Activated CD4-positive, alpha-beta T cell treated with anti-CD3 and anti-CD28 coated beads for 36 hours (primary cell): Measurements from ENCODE around the gene LDLRAD4. TPM values are rescaled to one million over a fixed set of nuclear protein-coding genes. Genes with fewer than 3 reads are reported as not detected.
A peak's percentile ranks its signal among the peaks of the same experiment; 100 is the strongest.

Source experiments
- ATAC-seq: fragments of 200-7000 bp; cut with Tn5 transposase; one replicate; pipeline ENCODE4 v1.10.0; 2021; ENCODE audit warnings: mild to moderate bottlenecking, moderate library complexity
- CTCF ChIA-PET: fragments of 350-600 bp; sonication (Branson Sonifier 250); formaldehyde crosslinking; loops from one replicate; lab custom pipeline; 2021; ENCODE audit warnings: antibody characterized with exemption; lab: Charles Lee
- POLR2A ChIA-PET: fragments of 350-600 bp; sonication (Branson Sonifier 250); formaldehyde crosslinking; loops from one replicate; lab custom pipeline; 2021; ENCODE audit warnings: antibody characterized with exemption, inconsistent platforms; lab: Charles Lee
- DNase-seq: peaks from one replicate; pipeline ENCODE4 v3.0.0-alpha.2; 2020
- H3K27ac Mint-ChIP-seq: one replicate; pipeline ENCODE4 v1.8.0; 2021; ENCODE audit warnings: mixed read lengths
- H3K27me3 Mint-ChIP-seq: one replicate; pipeline ENCODE4 v1.8.0; 2021; ENCODE audit warnings: mixed read lengths
- H3K36me3 Mint-ChIP-seq: one replicate; pipeline ENCODE4 v1.8.0; 2021; ENCODE audit warnings: low read depth, mixed read lengths
- H3K4me1 Mint-ChIP-seq: one replicate; pipeline ENCODE4 v1.8.0; 2021; ENCODE audit warnings: mixed read lengths
- H3K4me3 Mint-ChIP-seq: one replicate; pipeline ENCODE4 v1.8.0; 2021; ENCODE audit warnings: mild to moderate bottlenecking, moderate library complexity, mixed read lengths
- H3K9me3 Mint-ChIP-seq: one replicate; pipeline ENCODE4 v1.8.0; 2021; ENCODE audit warnings: low read depth, mixed read lengths
- intact Hi-C, 2 experiments: fragments of 100-400 bp; cut with DNase I in 1 of 2; cut with micrococcal nuclease in 1 of 2; formaldehyde crosslinking; loops; one replicate each; pipeline versions ENCODE4 v1.14.2 to v1.15.1; 2022 to 2024; cut with DNase I, micrococcal nuclease
- total RNA-seq, 2 experiments: library from RNA; stranded (reverse); gene quantifications; one replicate each; pipeline ENCODE4 v1.2.3, GENCODE V29; 2021

Gene LDLRAD4
- total RNA-seq, 2 experiments from 2014 or later: 29.3 to 32.2 TPM

DNA sequence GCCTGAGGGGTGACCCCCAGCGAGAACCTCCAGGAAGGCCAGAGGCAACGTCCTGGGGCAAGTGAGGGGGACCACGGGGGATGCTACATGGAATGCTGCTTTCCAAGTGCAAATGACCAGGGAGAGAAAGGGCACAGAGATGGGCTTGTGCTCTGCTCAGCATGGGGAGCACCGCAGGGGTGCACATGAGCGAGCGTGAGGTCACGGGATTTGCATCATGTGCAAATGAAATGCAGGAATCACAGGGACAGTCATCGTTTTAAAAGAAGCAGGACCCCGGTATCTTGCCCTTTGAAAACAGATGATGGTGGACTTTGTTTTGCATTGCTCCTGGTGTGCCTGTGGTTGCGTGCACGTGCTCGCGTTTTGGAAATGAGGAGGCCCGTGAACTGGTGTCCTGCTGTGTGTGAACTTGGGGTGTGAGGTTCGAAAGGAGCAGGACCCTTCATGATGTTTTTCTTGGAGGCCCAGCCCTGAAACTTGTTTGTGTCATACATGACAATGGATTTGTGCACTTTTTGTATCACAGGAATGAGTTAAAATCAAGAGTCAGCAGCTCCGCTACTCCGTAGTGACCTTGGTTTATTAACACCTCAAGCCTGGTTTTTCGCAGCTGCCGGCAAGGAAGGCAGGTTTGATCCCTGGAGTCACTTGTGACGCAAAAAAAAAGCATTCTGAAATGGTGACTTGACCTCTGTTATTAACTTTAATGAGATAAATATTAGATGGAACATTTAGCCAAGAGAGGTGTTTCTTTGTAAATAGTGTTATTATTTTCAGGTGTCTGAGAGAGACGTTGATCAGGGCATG lies 234.5 kb downstream of the LDLRAD4 start:
- CTCF ChIA-PET: interaction anchor here (0.6 to 0.7 kb wide), 2 partner anchors 172 to 240 kb away, joined by 3 read pairs; no protein-coding TSS in a partner anchor
- Mint-ChIP-seq H3K27me3 (no peaks in the 10 kb centered on the region), H3K4me3 (no peak overlapping the region), H3K36me3 (peaks cover 5% of the 10 kb centered on the region), H3K9me3 (no peaks in the 10 kb centered on the region), H3K4me1 (peaks cover 38% of the 10 kb centered on the region), H3K27ac (no peak overlapping the region)
- ATAC-seq (no peak), DNase-seq (no peak)
- intact Hi-C loops: no loop called here
- POLR2A ChIA-PET: no interaction called here

- ChIA-PET CTCF (interaction anchor here (0.6 kb wide), 1 partner anchor 240 kb away, joined by 3 read pairs; no protein-coding TSS in a partner anchor), POLR2A (no interaction called here)
- intact Hi-C loops: no loop called here
These were observed 235.2 kb downstream of the LDLRAD4 start for GRCh38 chr18:13453714-13454113.

DNA sequence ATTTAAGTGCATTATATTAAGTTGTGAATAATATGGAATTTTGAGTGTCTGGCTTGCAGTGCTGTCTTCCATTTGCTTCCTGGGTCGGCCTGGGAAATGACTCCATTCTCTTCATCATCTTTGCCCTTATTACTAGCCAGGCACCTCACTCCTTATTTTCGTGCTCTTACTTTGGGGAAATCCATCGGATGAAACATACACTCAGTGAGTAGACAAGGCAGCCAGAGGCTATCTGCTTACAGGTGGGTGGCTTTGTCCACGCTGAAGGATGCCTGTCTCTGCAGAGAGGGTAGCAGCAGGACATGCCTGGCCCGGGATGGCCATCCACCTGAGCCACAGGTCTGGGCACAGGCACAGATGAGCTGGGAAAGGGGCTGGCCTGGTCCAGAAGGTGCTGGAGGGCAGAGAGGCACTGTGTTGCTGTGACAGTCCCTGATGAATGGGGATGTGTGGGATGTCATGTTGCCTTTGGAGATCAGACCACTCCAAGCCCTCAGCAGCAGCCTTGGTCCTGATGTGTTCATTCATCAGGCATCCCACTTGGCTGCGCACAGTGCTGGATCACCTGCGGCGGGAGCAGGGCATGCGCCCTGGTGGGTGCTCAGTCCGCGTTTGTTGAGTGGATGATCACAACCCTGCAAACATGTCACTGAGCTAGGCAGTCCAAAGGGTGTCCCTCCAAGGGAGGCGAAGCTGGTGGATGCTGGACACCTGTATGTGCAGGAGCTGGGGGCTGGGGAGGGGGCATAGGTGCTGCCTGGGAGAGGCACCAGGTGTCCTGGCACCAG lies 236.0 kb downstream of the LDLRAD4 start:
- CTCF ChIA-PET: no interaction called here

More at GRCh38 chr18:13453714-13454113, 235.2 kb downstream of the LDLRAD4 start:
- H3K27me3 Mint-ChIP-seq: no peaks in the 10 kb centered on the region
- no peak overlapping the region for H3K4me3 Mint-ChIP-seq
- ATAC-seq: no peak
- no peak for DNase-seq
- H3K27ac Mint-ChIP-seq: no peak overlapping the region
- peaks cover 5% of the 10 kb centered on the region for H3K36me3 Mint-ChIP-seq
- H3K4me1 Mint-ChIP-seq: peaks cover 35% of the 10 kb centered on the region
- H3K9me3 Mint-ChIP-seq: no peaks in the 10 kb centered on the region

DNA sequence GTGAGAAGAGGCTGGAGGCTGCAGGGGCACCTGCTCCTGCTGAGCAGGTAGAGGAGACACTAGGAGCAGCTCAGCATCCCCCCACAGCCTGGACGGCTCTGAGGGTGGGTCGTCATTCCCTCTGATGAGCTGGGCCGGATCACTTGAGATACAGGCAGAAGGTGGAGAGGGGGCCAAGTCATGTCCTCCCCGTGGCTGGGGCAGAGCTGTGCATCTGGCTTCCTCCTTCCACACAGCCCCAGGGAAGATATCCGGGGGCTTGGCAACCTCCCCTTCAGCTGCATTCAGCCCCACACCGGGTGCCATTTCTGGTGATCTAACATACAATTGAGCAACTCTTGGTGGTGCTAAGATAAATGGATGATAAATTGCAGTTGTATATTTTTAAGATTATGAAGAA lies 236.9 kb downstream of the LDLRAD4 start:
- intact Hi-C loops: loop anchor here in 1 of 2 experiments (5.0 kb wide), 2 partner anchors 188 to 238 kb away; partner anchors contain the start of gene LDLRAD4

More for the DNA sequence above, 236.0 kb downstream of the LDLRAD4 start:
- no peaks in the 10 kb centered on the region for H3K27me3 Mint-ChIP-seq
- H3K4me1 Mint-ChIP-seq: peaks cover 35% of the 10 kb centered on the region
- no peaks in the 10 kb centered on the region for H3K9me3 Mint-ChIP-seq
- DNase-seq (no peak), ATAC-seq (no peak)
- intact Hi-C loops: loop anchor here in 1 of 2 experiments (5.0 kb wide), 2 partner anchors 187 to 237 kb away; partner anchors contain the start of gene LDLRAD4
- H3K27ac Mint-ChIP-seq: no peak overlapping the region
- POLR2A ChIA-PET: no interaction called here
- H3K36me3 Mint-ChIP-seq: peaks cover 5% of the 10 kb centered on the region
- H3K4me3 Mint-ChIP-seq: no peak overlapping the region

GRCh38 chr18:13455960-13456481 lies 237.5 kb downstream of the LDLRAD4 start:
- DNase-seq (peak; percentile 73), ATAC-seq (peak; percentile 83)
- H3K36me3 Mint-ChIP-seq: peaks cover 6% of the 10 kb centered on the region
- peaks cover 28% of the 10 kb centered on the region for H3K4me1 Mint-ChIP-seq
- peak overlapping the region; percentile 37 for H3K27ac Mint-ChIP-seq
- CTCF ChIA-PET: interaction anchor here (0.6 to 1.3 kb wide), 4 partner anchors 8 to 176 kb away, joined by 3 to 4 read pairs (median 4); no protein-coding TSS in a partner anchor
- no peaks in the 10 kb centered on the region for H3K27me3 Mint-ChIP-seq
- no peaks in the 10 kb centered on the region for H3K9me3 Mint-ChIP-seq
- peak overlapping the region; percentile 31 for H3K4me3 Mint-ChIP-seq
- intact Hi-C loops: loop anchor here (1.0 to 5.0 kb wide), 3 partner anchors 18 to 239 kb away; partner anchors contain the start of gene LDLRAD4 (in 1 of the 2)
- POLR2A ChIA-PET: no interaction called here

More for the DNA sequence above, 236.9 kb downstream of the LDLRAD4 start:
- peaks cover 29% of the 10 kb centered on the region for H3K4me1 Mint-ChIP-seq
- H3K27ac Mint-ChIP-seq: no peak overlapping the region
- CTCF ChIA-PET: interaction anchor here (0.7 to 1.3 kb wide), 3 partner anchors 9 to 134 kb away, joined by 3 to 4 read pairs (median 4); no protein-coding TSS in a partner anchor
- DNase-seq (peak; percentile 29), ATAC-seq (peak; percentile 23)
- POLR2A ChIA-PET: no interaction called here
- no peak overlapping the region for H3K4me3 Mint-ChIP-seq
- H3K27me3 Mint-ChIP-seq: no peaks in the 10 kb centered on the region
- H3K36me3 Mint-ChIP-seq: peaks cover 5% of the 10 kb centered on the region
- no peaks in the 10 kb centered on the region for H3K9me3 Mint-ChIP-seq

DNA sequence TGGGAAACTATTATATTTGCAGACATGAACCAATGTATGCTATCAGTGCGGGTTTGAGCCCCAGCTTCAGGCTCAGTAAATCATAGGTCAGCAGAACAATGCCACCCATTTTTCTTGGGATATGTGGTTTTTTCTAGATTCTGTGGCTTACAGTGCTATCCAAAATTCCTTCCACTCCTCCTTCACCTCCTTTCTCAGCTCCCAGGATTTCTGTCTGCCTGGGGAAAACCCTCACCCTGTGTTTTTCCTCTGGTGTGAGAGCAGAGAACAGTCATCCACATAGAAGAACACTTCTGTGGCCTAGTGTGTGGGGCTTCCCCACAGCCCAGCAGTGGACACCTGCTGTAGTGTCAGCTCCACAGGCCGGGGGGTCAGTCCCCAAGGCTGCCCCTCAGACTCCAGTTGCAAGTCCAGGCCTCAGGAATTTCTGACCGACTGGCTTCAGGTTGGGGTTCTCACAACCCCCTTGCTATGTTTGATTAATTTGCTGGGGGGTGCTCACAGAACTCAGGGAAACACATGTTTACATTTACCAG lies 238.2 kb downstream of the LDLRAD4 start:
- DNase-seq (no peak), ATAC-seq (no peak)
- ChIA-PET POLR2A (no interaction called here), CTCF (interaction anchor here (0.6 to 1.3 kb wide), 2 partner anchors 81 to 177 kb away, joined by 3 to 4 read pairs; no protein-coding TSS in a partner anchor)
- Mint-ChIP-seq H3K9me3 (no peaks in the 10 kb centered on the region), H3K4me1 (peaks cover 34% of the 10 kb centered on the region), H3K36me3 (peaks cover 7% of the 10 kb centered on the region), H3K27me3 (no peaks in the 10 kb centered on the region), H3K27ac (no peak overlapping the region), H3K4me3 (no peak overlapping the region)
- intact Hi-C loops: loop anchor here (1.0 to 5.0 kb wide), 3 partner anchors 19 to 240 kb away; partner anchors contain the start of gene LDLRAD4 (in 1 of the 2)

DNA sequence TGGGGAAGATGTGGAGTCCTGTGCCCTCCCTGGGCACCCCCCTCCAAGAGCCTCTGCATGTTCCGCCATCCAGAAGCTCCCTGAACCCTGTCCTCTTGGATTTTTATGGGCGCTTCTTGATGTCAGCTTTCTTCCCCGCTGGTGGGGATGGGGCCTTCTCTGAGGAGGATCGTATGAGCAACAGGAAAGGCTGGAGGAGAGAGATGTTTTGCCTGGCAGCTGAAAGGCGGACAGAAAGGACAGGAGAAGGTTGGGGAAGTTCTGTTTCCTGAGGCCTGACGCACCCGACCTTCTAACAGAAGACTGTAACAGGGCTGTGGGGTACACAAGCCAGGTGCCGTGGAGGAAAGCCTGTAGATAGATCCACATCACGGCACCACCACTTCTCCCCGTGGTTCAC lies 238.8 kb downstream of the LDLRAD4 start:
- no peak overlapping the region for H3K27ac Mint-ChIP-seq
- H3K27me3 Mint-ChIP-seq: no peaks in the 10 kb centered on the region
- intact Hi-C loops: loop anchor here in 1 of 2 experiments (5.0 kb wide), 2 partner anchors 190 to 240 kb away; partner anchors contain the start of gene LDLRAD4
- peaks cover 39% of the 10 kb centered on the region for H3K4me1 Mint-ChIP-seq
- no peak for DNase-seq
- ATAC-seq: no peak
- ChIA-PET CTCF (no interaction called here), POLR2A (no interaction called here)
- no peaks in the 10 kb centered on the region for H3K9me3 Mint-ChIP-seq
- peaks cover 7% of the 10 kb centered on the region for H3K36me3 Mint-ChIP-seq
- no peak overlapping the region for H3K4me3 Mint-ChIP-seq

DNA sequence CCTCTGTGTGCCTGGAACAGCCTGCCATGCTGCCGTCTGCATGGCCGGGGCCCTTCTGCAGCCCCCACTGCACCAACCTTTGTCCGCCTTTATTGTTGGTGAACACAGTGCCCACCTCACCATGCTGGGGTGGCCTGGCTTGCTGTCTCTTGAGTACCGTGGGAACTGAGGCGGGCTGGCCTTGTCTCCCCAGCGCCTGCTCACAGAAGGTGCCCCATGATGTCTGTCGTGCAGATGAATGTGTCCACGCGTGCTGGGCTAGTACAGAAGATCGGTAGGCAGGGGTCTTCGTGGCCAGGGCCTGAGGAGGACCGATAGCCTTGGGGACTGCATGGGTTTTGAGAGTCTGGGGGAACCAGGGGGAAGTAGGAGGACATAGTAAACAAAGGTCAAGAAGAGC lies 242.4 kb downstream of the LDLRAD4 start:
- POLR2A ChIA-PET: no interaction called here

DNA sequence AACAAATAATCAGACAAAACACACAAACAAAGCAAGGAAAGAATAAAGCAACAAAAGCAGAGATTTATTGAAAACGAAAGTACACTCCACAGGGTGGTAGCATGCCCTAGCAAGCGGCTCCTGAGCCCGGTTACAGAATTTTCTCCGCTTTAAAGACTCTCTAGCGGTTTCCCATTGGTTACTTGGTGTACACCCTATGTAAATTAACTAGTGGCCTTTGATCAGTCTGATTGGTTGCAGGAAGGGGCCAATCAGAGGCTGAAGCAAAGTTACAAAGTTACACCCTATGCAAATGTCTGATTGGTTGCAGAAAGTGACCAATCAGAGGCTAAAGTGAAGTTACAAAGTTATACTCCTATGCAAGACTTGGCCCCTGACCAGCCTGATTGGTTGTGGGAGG lies 242.9 kb downstream of the LDLRAD4 start:
- intact Hi-C loops: no loop called here

More for the DNA sequence above, 242.4 kb downstream of the LDLRAD4 start:
- Mint-ChIP-seq H3K27me3 (no peaks in the 10 kb centered on the region), H3K4me1 (peaks cover 48% of the 10 kb centered on the region), H3K9me3 (no peaks in the 10 kb centered on the region), H3K4me3 (no peak overlapping the region), H3K36me3 (peaks cover 10% of the 10 kb centered on the region), H3K27ac (peak overlapping the region; percentile 15)
- CTCF ChIA-PET: no interaction called here
- intact Hi-C loops: no loop called here
- DNase-seq (no peak), ATAC-seq (no peak)

GRCh38 chr18:13461936-13462335 lies 243.4 kb downstream of the LDLRAD4 start:
- H3K27ac Mint-ChIP-seq: peak overlapping the region; percentile 51
- peaks cover 2% of the 10 kb centered on the region for H3K9me3 Mint-ChIP-seq
- peaks cover 18% of the 10 kb centered on the region for H3K36me3 Mint-ChIP-seq
- DNase-seq (no peak), ATAC-seq (no peak)
- H3K27me3 Mint-ChIP-seq: no peaks in the 10 kb centered on the region
- CTCF ChIA-PET: no interaction called here
- intact Hi-C loops: no loop called here
- peaks cover 45% of the 10 kb centered on the region for H3K4me1 Mint-ChIP-seq
- H3K4me3 Mint-ChIP-seq: no peak overlapping the region
- POLR2A ChIA-PET: no interaction called here

More for the DNA sequence above, 242.9 kb downstream of the LDLRAD4 start:
- Mint-ChIP-seq H3K36me3 (peaks cover 13% of the 10 kb centered on the region), H3K4me3 (no peak overlapping the region), H3K9me3 (no peaks in the 10 kb centered on the region), H3K4me1 (peaks cover 47% of the 10 kb centered on the region), H3K27ac (no peak overlapping the region), H3K27me3 (no peaks in the 10 kb centered on the region)
- POLR2A ChIA-PET: no interaction called here
- no peak for ATAC-seq
- CTCF ChIA-PET: no interaction called here
- DNase-seq: no peak
